NT2/D1 (cell line): ENCODE data around the gene L3MBTL4.

Experiments used
- DNase-seq: peaks from one replicate; pipeline ENCODE4 v3.0.0-alpha.2; 2011; ENCODE audit warnings: low read depth, low spot score
- H3K27me3 ChIP-seq: 2 replicates; pipeline ENCODE4 v1.6.0; 2011; ENCODE audit warnings: mild to moderate bottlenecking; ENCODE audit not compliant: insufficient read length, insufficient read depth
- H3K36me3 ChIP-seq: 2 replicates; pipeline ENCODE4 v1.6.1; 2011; ENCODE audit warnings: mild to moderate bottlenecking, low read length, mixed read lengths; ENCODE audit not compliant: insufficient read depth, insufficient read length
- H3K4me1 ChIP-seq: 2 replicates; pipeline ENCODE4 v1.5.1; 2011; ENCODE audit not compliant: insufficient read depth, insufficient read length
- H3K4me3 ChIP-seq: 2 replicates; pipeline ENCODE4 v1.5.1; 2011; ENCODE audit warnings: low read depth; ENCODE audit not compliant: insufficient read length
- H3K9ac ChIP-seq: 2 replicates; pipeline ENCODE4 v1.6.0; 2011; ENCODE audit warnings: low read depth; ENCODE audit not compliant: insufficient read length
- H3K9me3 ChIP-seq: 2 replicates; pipeline ENCODE4 v1.5.1; 2011; ENCODE audit warnings: mild to moderate bottlenecking, low read length; ENCODE audit not compliant: insufficient read depth
- SUZ12 ChIP-seq: IDR thresholded peaks from 2 replicates; pipeline ENCODE4 v1.6.1; 2011; ENCODE audit not compliant: insufficient read length, insufficient read depth; ENCODE audit errors: extremely low read depth
- YY1 ChIP-seq: IDR thresholded peaks from 2 replicates; pipeline ENCODE4 v1.6.1; 2011; ENCODE audit not compliant: insufficient read length, insufficient read depth
- ZNF274 ChIP-seq: IDR thresholded peaks from 2 replicates; pipeline ENCODE4 v1.6.1; 2011; ENCODE audit warnings: mild to moderate bottlenecking, low read depth, low read length

The L3MBTL4 gene

GRCh38 chr18:5943514-5943913 lies 471.2 kb downstream of the L3MBTL4 start:
- Histone ChIP-seq H3K27me3 (no peaks in the 10 kb centered on the region), H3K4me3 (no peak overlapping the region), H3K4me1 (no peaks in the 10 kb centered on the region), H3K9me3 (no peaks in the 10 kb centered on the region), H3K36me3 (no peaks in the 10 kb centered on the region), H3K9ac (no peak overlapping the region)
- TF ChIP-seq YY1 (no peak), SUZ12 (no peak), ZNF274 (no peak)
- DNase-seq = no peak

DNA sequence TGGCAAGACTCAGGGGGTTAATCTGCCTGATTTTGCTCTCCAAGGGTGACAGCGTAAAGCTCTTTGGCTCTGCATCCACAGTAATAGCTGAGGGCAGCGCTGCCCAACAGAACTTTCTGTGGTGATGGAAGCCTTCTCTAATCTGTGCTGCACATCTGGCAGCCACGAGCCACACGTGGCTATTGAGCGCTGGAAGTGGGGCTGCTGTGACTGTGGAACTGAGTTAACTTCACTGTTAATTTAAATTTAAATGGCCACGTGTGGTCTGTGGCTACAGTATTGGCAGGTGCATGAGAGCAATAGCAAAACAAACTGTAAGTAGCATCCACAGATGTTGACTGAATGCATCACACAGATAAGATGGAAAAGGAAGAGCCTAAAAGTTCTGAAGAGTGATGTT lies 472.1 kb downstream of the L3MBTL4 start:
- Histone ChIP-seq H3K4me1 (no peaks in the 10 kb centered on the region), H3K9me3 (no peaks in the 10 kb centered on the region), H3K36me3 (no peaks in the 10 kb centered on the region), H3K9ac (no peak overlapping the region), H3K27me3 (no peaks in the 10 kb centered on the region), H3K4me3 (no peak overlapping the region)
- no peak for TF ChIP-seq YY1
- TF ChIP-seq SUZ12 = no peak
- no peak for TF ChIP-seq ZNF274
- no peak for DNase-seq

DNA sequence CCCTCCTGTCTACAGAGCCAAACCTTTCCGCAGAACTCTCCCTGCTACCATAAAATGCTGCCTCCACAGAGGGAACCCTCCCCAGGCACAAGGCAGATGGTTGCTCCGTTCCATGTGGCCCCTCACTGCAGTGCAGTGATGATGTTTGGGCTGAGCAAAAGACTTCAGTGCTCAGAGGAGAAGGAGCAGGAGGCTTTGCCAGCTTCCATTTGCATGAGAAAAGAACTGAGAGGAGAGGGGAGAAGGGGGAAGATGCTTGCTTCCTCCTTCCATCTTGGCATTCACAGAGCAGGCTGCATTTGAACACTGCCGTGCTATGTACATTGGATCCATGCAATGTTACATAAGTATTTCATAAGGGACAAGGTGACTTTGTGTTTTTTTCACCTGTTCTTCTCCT lies 472.8 kb downstream of the L3MBTL4 start:
- H3K4me3 ChIP-seq = no peak overlapping the region
- TF ChIP-seq ZNF274 = no peak
- TF ChIP-seq SUZ12 = no peak
- no peak overlapping the region for H3K9ac ChIP-seq
- H3K36me3 ChIP-seq = no peaks in the 10 kb centered on the region
- H3K27me3 ChIP-seq = no peaks in the 10 kb centered on the region
- DNase-seq = peak; percentile 36
- H3K9me3 ChIP-seq = no peaks in the 10 kb centered on the region
- H3K4me1 ChIP-seq = peaks cover 2% of the 10 kb centered on the region

- H3K9me3 ChIP-seq = no peaks in the 10 kb centered on the region
- H3K27me3 ChIP-seq = no peaks in the 10 kb centered on the region
- no peak overlapping the region for H3K4me3 ChIP-seq
- peaks cover 2% of the 10 kb centered on the region for H3K4me1 ChIP-seq
- H3K36me3 ChIP-seq = no peaks in the 10 kb centered on the region
- H3K9ac ChIP-seq = no peak overlapping the region
- DNase-seq = no peak
- TF ChIP-seq ZNF274 = no peak
These were observed 474.7 kb downstream of the L3MBTL4 start for GRCh38 chr18:5939801-5940667.

DNA sequence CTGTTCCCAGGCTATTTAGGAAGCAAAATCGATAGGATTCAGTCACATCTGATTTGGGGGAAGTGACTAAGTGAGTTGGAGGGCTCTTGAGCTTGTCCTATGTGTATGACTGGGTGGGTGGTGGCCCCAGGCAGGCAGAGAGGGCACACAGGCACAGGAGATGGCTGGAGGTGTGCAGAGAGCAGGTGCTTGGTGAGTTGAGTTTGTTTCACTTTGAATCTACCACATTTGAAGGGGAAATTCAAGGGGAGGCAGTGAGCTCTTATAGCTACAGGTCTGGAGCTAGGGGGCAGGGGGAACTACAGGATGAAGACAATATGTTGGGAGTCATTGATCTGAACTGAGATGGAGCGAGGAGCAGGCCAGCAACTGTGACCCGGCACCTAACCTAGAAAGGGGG lies 476.9 kb downstream of the L3MBTL4 start:
- H3K9me3 ChIP-seq = no peaks in the 10 kb centered on the region
- peaks cover 2% of the 10 kb centered on the region for H3K4me1 ChIP-seq
- no peak overlapping the region for H3K9ac ChIP-seq
- no peak overlapping the region for H3K4me3 ChIP-seq
- TF ChIP-seq ZNF274 = no peak
- no peak for TF ChIP-seq YY1
- TF ChIP-seq SUZ12 = no peak
- H3K27me3 ChIP-seq = no peaks in the 10 kb centered on the region
- no peak for DNase-seq
- H3K36me3 ChIP-seq = no peaks in the 10 kb centered on the region

DNA sequence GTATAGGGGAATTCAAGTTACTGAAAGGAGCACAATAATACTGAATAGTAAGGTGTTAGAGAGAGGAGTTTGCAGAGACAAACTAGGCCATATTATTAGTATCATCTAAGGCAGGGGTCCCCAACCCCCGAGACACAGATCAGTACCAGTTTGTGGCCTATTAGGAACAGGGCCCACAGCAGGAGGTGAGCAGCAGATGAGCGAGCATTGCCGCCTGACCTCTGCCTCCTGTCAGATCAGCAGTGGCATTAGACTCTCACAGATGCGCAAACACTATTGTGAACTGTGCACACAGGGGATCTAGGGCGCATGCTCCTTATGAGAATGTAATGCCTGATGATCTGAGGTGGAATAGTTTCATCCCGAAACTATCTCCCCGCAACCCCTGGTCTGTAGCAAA lies 477.6 kb downstream of the L3MBTL4 start:
- no peak overlapping the region for H3K9ac ChIP-seq
- DNase-seq = no peak
- H3K36me3 ChIP-seq = no peaks in the 10 kb centered on the region
- TF ChIP-seq YY1 (no peak), ZNF274 (no peak), SUZ12 (no peak)
- peaks cover 2% of the 10 kb centered on the region for H3K4me1 ChIP-seq
- H3K27me3 ChIP-seq = no peaks in the 10 kb centered on the region
- H3K4me3 ChIP-seq = no peak overlapping the region
- no peaks in the 10 kb centered on the region for H3K9me3 ChIP-seq

- Histone ChIP-seq H3K27me3 (no peaks in the 10 kb centered on the region), H3K4me3 (no peak overlapping the region), H3K9ac (no peak overlapping the region), H3K36me3 (no peaks in the 10 kb centered on the region), H3K9me3 (peaks cover 5% of the 10 kb centered on the region; the same call in 1 of the 2 replicates), H3K4me1 (no peaks in the 10 kb centered on the region)
- TF ChIP-seq YY1 (no peak), ZNF274 (no peak), SUZ12 (no peak)
- no peak for DNase-seq
These were observed 483.9 kb downstream of the L3MBTL4 start for GRCh38 chr18:5930789-5931188.
